ENCODE measurements around the gene TMEM243. TPM values are rescaled to one million over a fixed set of nuclear protein-coding genes. Genes with fewer than 3 reads are reported as not detected.

The TMEM243 gene
- total and polyA plus RNA-seq, 2 of the 13 experiments (the other 11 are each of a cell fraction or from before 2014, with no cell fraction given): 25.1 to 31.2 TPM

GRCh38 chr7:87152112-87152896, 67.2 kb downstream of the TMEM243 start, which contains the start of gene DMTF1 (continued):
- TF ChIP-seq ZNF639 (CRISPR knock-in tag; conservative IDR thresholded peaks at IDR 0.05): peak; percentile 76
- no peak; the same call in 1 of the 2 replicates for TF ChIP-seq SIX4 (CRISPR knock-in tag; IDR thresholded peaks at IDR 0.05)
- peak; percentile 54; the same call in 1 of the 2 replicates for TF ChIP-seq ZNF770 (CRISPR knock-in tag; IDR thresholded peaks at IDR 0.05)
- peak; percentile 82 for TF ChIP-seq GMEB2 (CRISPR knock-in tag; IDR thresholded peaks at IDR 0.05; ENCODE audit: low read depth)
- no peak; the same call in 1 of the 2 replicates for TF ChIP-seq SIN3B (IDR thresholded peaks at IDR 0.05; ENCODE audit: low read length)
- no peak; the same call in 1 of the 2 replicates for TF ChIP-seq ZNF329 (CRISPR knock-in tag; IDR thresholded peaks at IDR 0.05; ENCODE audit: low read depth)
- no peak for TF ChIP-seq ZNF260 (CRISPR knock-in tag; IDR thresholded peaks at IDR 0.05; ENCODE audit: borderline replicate concordance, low read depth)
- TF ChIP-seq ZXDC (CRISPR knock-in tag; IDR thresholded peaks at IDR 0.05): no peak
- TF ChIP-seq ZNF558 (CRISPR knock-in tag; IDR thresholded peaks at IDR 0.05; ENCODE audit: borderline replicate concordance): 0 out of 2 replicates have a peak, but pooled peaks have one; percentile 24
- TF ChIP-seq SRSF9 (IDR thresholded peaks at IDR 0.05; ENCODE audit: borderline replicate concordance, insufficient read depth, low read depth, low read length, poor library complexity, severe bottlenecking): no peak
- TF ChIP-seq ZNF780A (CRISPR knock-in tag; IDR thresholded peaks at IDR 0.05): no peak
- TF ChIP-seq ZNF549 (CRISPR knock-in tag; IDR thresholded peaks at IDR 0.05): no peak
- no peak for TF ChIP-seq PREB (CRISPR knock-in tag; IDR thresholded peaks at IDR 0.05)
- TF ChIP-seq ELF1 (CRISPR knock-in tag; IDR thresholded peaks at IDR 0.05): peak; percentile 91
- TF ChIP-seq ZHX1 (CRISPR knock-in tag; IDR thresholded peaks at IDR 0.05; ENCODE audit: low read depth): peak; percentile 67
- peak; percentile 89; the same call in 1 of the 2 replicates for TF ChIP-seq KAT8 (CRISPR knock-in tag; IDR thresholded peaks at IDR 0.05)
- TF ChIP-seq PLRG1 (conservative IDR thresholded peaks at IDR 0.05): no peak
